Activated T-helper 2 cell treated with anti-CD3 and anti-CD28 coated beads, Interferon-gamma antibody, Interleukin-2, Interleukin-4, amounts not matched to agents 10 μg/mL and 5 μg/mL and 100 μg/mL, durations not matched to agents 14 hours and 24 hours and 36 hours (primary cell): ENCODE data around the gene GLCE. TPM values are rescaled to one million over a fixed set of nuclear protein-coding genes. Genes with fewer than 3 reads are reported as not detected.
A peak's percentile ranks its signal among the peaks of the same experiment; 100 is the strongest.

Experiments
- DNase-seq: peaks from one replicate; pipeline ENCODE4 v3.0.0; 2021; ENCODE audit warnings: low spot score
- H3K27ac Mint-ChIP-seq: one replicate; pipeline ENCODE4 v1.8.0; 2021; ENCODE audit warnings: mixed read lengths
- H3K27me3 Mint-ChIP-seq: one replicate; pipeline ENCODE4 v1.8.0; 2021; ENCODE audit warnings: low read depth, mixed read lengths
- H3K36me3 Mint-ChIP-seq: one replicate; pipeline ENCODE4 v1.8.0; 2021; ENCODE audit warnings: low read depth, mixed read lengths
- H3K4me1 Mint-ChIP-seq: one replicate; pipeline ENCODE4 v1.8.0; 2021; ENCODE audit warnings: low read depth, mixed read lengths
- H3K4me3 Mint-ChIP-seq: one replicate; pipeline ENCODE4 v1.8.0; 2021; ENCODE audit warnings: low read depth, mild to moderate bottlenecking, moderate library complexity, mixed read lengths
- H3K9me3 Mint-ChIP-seq: one replicate; pipeline ENCODE4 v1.8.0; 2021; ENCODE audit warnings: mixed read lengths
- intact Hi-C: fragments of 100-400 bp; cut with micrococcal nuclease; formaldehyde crosslinking; loops from one replicate; pipeline ENCODE4 v1.15.1; 2023
- total RNA-seq: library from RNA; stranded (reverse); gene quantifications from 2 replicates; pipeline ENCODE4 v1.2.3, GENCODE V29; 2022

GLCE gene
- total RNA-seq, 1 donor from 2014 or later: 2.5 TPM

GRCh38 chr15:69154684-69155083 lies 5.8 kb upstream of the GLCE start:
- no peak for DNase-seq
- Mint-ChIP-seq H3K9me3 (no peaks in the 10 kb centered on the region), H3K4me1 (no peaks in the 10 kb centered on the region), H3K27ac (no peak overlapping the region), H3K27me3 (peaks cover 63% of the 10 kb centered on the region), H3K4me3 (no peak overlapping the region), H3K36me3 (no peaks in the 10 kb centered on the region)
- intact Hi-C loops: no loop called here

- Mint-ChIP-seq H3K27ac (no peak overlapping the region), H3K4me3 (no peak overlapping the region), H3K9me3 (no peaks in the 10 kb centered on the region), H3K4me1 (peaks cover 11% of the 10 kb centered on the region), H3K36me3 (no peaks in the 10 kb centered on the region), H3K27me3 (peaks cover 56% of the 10 kb centered on the region)
- no peak for DNase-seq
- intact Hi-C loops: no loop called here
Observed at GRCh38 chr15:69156736-69157381, 3.6 kb upstream of the GLCE start.

DNA sequence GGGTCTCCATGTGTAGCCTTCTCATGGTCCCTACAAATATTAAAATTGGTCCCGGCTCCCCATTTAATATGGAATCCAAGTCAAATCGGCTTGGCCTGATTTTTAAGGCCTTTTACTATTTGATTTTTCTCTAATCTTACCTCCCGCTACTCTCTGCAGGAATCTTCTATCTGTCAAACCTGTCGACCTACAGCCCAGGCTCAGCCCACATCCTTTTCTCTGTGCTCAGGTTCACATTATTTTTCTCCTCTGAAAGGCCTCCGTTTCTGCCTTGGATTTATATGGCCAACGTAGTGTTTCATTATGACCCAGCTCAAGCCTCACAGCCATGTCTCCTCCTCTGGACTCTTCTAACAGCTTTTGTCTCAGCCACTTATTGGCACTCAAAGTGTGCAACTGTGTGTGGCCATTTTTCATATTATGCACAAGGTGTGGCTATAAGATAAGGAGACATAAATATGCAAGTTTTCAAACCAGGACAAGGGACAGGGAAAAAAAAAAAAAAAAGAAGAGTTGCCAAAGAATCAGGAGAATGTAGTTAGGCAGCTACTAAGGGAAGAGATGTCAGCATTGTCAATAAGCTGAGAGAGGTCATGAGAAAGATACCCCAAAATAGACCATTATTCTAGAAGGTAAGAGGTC lies 2.1 kb upstream of the GLCE start:
- peaks cover 60% of the 10 kb centered on the region for H3K27me3 Mint-ChIP-seq
- peaks cover 14% of the 10 kb centered on the region for H3K4me1 Mint-ChIP-seq
- H3K4me3 Mint-ChIP-seq: no peak overlapping the region
- intact Hi-C loops: no loop called here
- no peak for DNase-seq
- H3K36me3 Mint-ChIP-seq: no peaks in the 10 kb centered on the region
- no peaks in the 10 kb centered on the region for H3K9me3 Mint-ChIP-seq
- H3K27ac Mint-ChIP-seq: no peak overlapping the region

DNA sequence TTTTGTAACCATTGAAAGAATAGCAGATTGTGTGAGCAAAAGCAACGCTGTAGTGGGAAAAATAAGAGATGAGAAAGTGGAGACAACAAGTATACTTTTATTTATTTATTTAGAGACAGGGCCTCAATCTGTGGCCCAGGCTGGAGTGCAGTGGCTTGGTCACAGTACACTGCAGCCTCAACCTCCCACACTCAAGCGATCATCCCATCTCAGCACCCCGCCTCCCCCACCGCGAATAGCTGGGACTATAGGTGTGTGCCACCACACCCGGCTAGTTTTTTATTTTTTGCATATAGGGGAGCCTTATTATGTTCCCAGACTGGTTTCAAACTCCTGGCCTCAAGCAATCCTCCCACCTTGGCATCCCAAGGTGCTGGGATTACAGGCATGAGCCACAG lies 1.6 kb upstream of the GLCE start:
- Mint-ChIP-seq H3K4me3 (peak overlapping the region; percentile 24), H3K9me3 (no peaks in the 10 kb centered on the region), H3K27me3 (peaks cover 57% of the 10 kb centered on the region), H3K4me1 (peaks cover 14% of the 10 kb centered on the region), H3K36me3 (no peaks in the 10 kb centered on the region), H3K27ac (no peak overlapping the region)
- no peak for DNase-seq
- intact Hi-C loops: no loop called here

- Mint-ChIP-seq H3K36me3 (no peaks in the 10 kb centered on the region), H3K27ac (peak overlapping the region; percentile 58), H3K9me3 (no peaks in the 10 kb centered on the region), H3K4me3 (peak overlapping the region; percentile 91), H3K4me1 (peaks cover 14% of the 10 kb centered on the region), H3K27me3 (peaks cover 48% of the 10 kb centered on the region)
- intact Hi-C loops: loop anchor here (1.0 to 10.0 kb wide), 3 partner anchors 38 to 305 kb away; partner anchors contain the start of gene KIF23
- no peak for DNase-seq
Observed at GRCh38 chr15:69159805-69160140, 662 bp upstream of the GLCE start.

GRCh38 chr15:69161079-69161877 lies 843 bp downstream of the GLCE start:
- peaks cover 14% of the 10 kb centered on the region for H3K4me1 Mint-ChIP-seq
- peak overlapping the region; percentile 91 for H3K4me3 Mint-ChIP-seq
- H3K27me3 Mint-ChIP-seq: peaks cover 48% of the 10 kb centered on the region

DNA sequence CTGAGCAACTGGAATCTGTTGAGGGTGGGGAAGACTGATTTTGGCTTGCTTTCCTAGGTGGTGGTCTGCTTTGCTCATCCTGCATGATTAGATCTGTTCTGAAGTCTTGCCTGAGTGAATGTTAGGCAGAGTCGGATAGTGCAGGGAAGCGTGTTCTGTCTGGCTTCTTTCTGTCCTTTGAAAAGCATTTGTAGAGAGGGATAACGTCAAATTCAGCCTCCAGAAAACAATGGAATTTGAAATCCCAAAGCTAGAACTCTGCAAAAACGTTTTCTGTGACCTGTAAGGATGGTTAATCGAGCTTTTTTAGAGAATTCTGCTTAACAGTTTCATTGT lies 1.4 kb downstream of the GLCE start:
- Mint-ChIP-seq H3K9me3 (no peaks in the 10 kb centered on the region), H3K4me3 (peak overlapping the region; percentile 91), H3K36me3 (no peaks in the 10 kb centered on the region), H3K27ac (no peak overlapping the region), H3K27me3 (peaks cover 48% of the 10 kb centered on the region), H3K4me1 (peaks cover 14% of the 10 kb centered on the region)
- intact Hi-C loops: loop anchor here (5.0 to 10.0 kb wide), 2 partner anchors 35 to 303 kb away; no protein-coding TSS in a partner anchor
- DNase-seq: no peak

More at GRCh38 chr15:69161079-69161877, 843 bp downstream of the GLCE start:
- intact Hi-C loops: loop anchor here (5.0 to 10.0 kb wide), 2 partner anchors 36 to 304 kb away; no protein-coding TSS in a partner anchor
- DNase-seq: peak; percentile 12
- no peaks in the 10 kb centered on the region for H3K36me3 Mint-ChIP-seq
- H3K9me3 Mint-ChIP-seq: no peaks in the 10 kb centered on the region
- H3K27ac Mint-ChIP-seq: peak overlapping the region; percentile 40

- Mint-ChIP-seq H3K4me3 (no peak overlapping the region), H3K36me3 (no peaks in the 10 kb centered on the region), H3K27ac (no peak overlapping the region), H3K27me3 (peaks cover 48% of the 10 kb centered on the region), H3K4me1 (peaks cover 14% of the 10 kb centered on the region), H3K9me3 (no peaks in the 10 kb centered on the region)
- intact Hi-C loops: loop anchor here (5.0 to 10.0 kb wide), 2 partner anchors 34 to 302 kb away; no protein-coding TSS in a partner anchor
- no peak for DNase-seq
Observed at GRCh38 chr15:69163141-69163669, 2.8 kb downstream of the GLCE start.

DNA sequence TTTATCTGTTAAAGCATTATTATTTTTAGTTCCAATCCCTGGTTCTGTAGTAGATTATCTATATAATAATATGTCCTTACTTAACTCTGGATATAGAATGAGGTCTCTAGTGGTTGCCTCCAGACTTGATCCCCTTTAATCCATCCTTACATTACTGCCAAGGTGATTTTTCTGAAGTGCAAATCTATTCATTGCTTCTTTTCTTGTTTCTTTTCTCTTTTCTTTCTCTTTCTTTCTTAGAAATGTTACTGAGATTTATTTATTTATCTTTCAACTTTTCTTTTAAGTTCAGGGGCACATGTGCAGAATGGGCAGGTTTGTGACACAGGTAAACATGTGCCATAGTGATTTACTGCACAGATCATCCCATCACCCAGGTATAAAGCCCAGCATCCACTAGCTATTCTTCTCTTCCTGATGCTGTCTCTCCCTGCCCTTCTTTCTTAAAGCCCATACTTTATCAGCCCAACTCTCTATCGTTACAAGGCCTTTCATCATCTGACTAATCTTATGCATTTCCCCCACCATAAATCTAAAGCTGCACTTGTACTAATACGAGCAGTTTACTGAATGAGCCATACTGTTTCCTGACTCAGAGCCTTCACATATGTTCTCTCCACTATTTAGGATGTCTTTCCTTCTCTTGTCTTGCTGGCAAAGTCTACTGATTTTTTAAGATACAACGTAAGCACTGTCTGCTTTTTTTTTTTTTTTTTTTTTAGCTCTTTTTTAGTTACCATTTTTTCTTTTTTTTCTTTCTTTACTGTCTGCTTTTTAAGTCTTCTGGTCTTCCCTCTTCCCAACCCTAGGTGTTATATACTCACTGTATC lies 4.6 kb downstream of the GLCE start:
- no peak overlapping the region for H3K4me3 Mint-ChIP-seq
- intact Hi-C loops: loop anchor here (5.0 to 10.0 kb wide), 2 partner anchors 32 to 300 kb away; no protein-coding TSS in a partner anchor
- H3K36me3 Mint-ChIP-seq: no peaks in the 10 kb centered on the region
- DNase-seq: no peak
- H3K27me3 Mint-ChIP-seq: peaks cover 39% of the 10 kb centered on the region
- H3K27ac Mint-ChIP-seq: no peak overlapping the region
- H3K9me3 Mint-ChIP-seq: no peaks in the 10 kb centered on the region
- peaks cover 11% of the 10 kb centered on the region for H3K4me1 Mint-ChIP-seq

DNA sequence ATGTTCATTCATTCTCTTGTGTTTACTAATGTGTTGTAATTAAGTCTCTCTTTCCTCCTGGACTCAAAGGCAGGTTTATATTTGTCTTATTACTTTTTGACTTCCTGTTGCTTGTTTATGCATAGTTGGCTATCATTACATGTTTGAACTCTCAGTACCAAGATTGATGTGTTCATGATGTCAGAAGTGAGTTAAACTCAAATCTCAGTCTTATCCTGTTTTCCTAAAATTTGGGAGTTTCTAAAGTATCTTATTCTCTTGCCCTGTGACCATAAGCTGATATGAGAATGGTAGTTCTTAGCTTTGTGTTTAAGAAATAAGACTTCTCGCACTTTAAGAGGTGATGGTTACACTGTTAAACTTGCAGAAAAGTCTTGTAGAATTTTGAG lies 5.2 kb downstream of the GLCE start:
- Mint-ChIP-seq H3K27ac (no peak overlapping the region), H3K4me3 (no peak overlapping the region), H3K36me3 (no peaks in the 10 kb centered on the region), H3K4me1 (peaks cover 10% of the 10 kb centered on the region), H3K9me3 (no peaks in the 10 kb centered on the region), H3K27me3 (peaks cover 39% of the 10 kb centered on the region)
- intact Hi-C loops: loop anchor here (10.0 kb wide), 1 partner anchor 299 kb away; no protein-coding TSS in a partner anchor
- no peak for DNase-seq

GRCh38 chr15:69167218-69167846 lies 6.9 kb downstream of the GLCE start:
- Mint-ChIP-seq H3K27ac (no peak overlapping the region), H3K4me3 (no peak overlapping the region), H3K27me3 (peaks cover 26% of the 10 kb centered on the region), H3K4me1 (no peaks in the 10 kb centered on the region), H3K36me3 (no peaks in the 10 kb centered on the region), H3K9me3 (no peaks in the 10 kb centered on the region)
- no peak for DNase-seq
- intact Hi-C loops: loop anchor here (10.0 kb wide), 1 partner anchor 297 kb away; no protein-coding TSS in a partner anchor
